Panc1 (cell line): Measurements from ENCODE around the gene DDAH1.

Source experiments
- POLR2AphosphoS5 ChIP-seq: IDR thresholded peaks from 2 replicates; pipeline ENCODE4 v1.6.1; 2012; ENCODE audit warnings: mild to moderate bottlenecking, low read depth, low read length, moderate library complexity
- SIN3A ChIP-seq: IDR thresholded peaks from 2 replicates; pipeline ENCODE4 v1.6.1; 2012; ENCODE audit warnings: low read depth, mild to moderate bottlenecking, low read length, moderate library complexity, borderline replicate concordance; ENCODE audit not compliant: insufficient read depth
- TF ChIP-seq, protein P1 (sequence below), 2 experiments: IDR thresholded peaks; 2 replicates each; pipeline ENCODE4 v1.6.1; 2011 to 2012; ENCODE audit warnings: low read depth in 2 of 2, control low read depth in 1 of 2, low read length in 1 of 2, mild to moderate bottlenecking in 1 of 2, moderate library complexity in 1 of 2; ENCODE audit not compliant: insufficient read depth in 1 of 2
- TF ChIP-seq, protein P2 (sequence below): fragments of 450-650 bp; IDR thresholded peaks from 2 replicates; pipeline ENCODE4 v1.5.1; 2017; ENCODE audit warnings: mild to moderate bottlenecking

DNA sequence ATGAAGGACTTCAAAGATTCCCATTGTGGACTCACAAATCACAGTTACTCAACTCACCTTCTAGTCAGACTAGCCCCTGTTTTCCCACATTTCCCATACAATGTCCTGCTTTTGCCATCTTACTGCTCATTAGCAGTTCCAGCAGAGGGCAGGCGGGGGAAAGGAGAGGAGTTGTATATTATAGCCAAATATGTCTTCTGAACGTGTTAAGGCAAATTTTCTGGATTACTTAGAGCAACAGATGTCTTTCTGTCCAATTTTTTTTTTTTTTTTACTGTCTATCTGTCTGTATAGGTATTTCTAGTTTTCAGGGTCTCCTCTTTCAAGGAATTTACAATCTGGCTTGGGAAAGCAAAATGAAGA, 29.9 kb upstream of the DDAH1 start:
- TF ChIP-seq, protein P1, sequence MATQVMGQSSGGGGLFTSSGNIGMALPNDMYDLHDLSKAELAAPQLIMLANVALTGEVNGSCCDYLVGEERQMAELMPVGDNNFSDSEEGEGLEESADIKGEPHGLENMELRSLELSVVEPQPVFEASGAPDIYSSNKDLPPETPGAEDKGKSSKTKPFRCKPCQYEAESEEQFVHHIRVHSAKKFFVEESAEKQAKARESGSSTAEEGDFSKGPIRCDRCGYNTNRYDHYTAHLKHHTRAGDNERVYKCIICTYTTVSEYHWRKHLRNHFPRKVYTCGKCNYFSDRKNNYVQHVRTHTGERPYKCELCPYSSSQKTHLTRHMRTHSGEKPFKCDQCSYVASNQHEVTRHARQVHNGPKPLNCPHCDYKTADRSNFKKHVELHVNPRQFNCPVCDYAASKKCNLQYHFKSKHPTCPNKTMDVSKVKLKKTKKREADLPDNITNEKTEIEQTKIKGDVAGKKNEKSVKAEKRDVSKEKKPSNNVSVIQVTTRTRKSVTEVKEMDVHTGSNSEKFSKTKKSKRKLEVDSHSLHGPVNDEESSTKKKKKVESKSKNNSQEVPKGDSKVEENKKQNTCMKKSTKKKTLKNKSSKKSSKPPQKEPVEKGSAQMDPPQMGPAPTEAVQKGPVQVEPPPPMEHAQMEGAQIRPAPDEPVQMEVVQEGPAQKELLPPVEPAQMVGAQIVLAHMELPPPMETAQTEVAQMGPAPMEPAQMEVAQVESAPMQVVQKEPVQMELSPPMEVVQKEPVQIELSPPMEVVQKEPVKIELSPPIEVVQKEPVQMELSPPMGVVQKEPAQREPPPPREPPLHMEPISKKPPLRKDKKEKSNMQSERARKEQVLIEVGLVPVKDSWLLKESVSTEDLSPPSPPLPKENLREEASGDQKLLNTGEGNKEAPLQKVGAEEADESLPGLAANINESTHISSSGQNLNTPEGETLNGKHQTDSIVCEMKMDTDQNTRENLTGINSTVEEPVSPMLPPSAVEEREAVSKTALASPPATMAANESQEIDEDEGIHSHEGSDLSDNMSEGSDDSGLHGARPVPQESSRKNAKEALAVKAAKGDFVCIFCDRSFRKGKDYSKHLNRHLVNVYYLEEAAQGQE (IDR thresholded peaks at IDR 0.05; ENCODE audit: insufficient read depth in 1 of 2, low read depth in 2 of 2, low read length in 1 of 2): no peak
- TF ChIP-seq, protein P2, sequence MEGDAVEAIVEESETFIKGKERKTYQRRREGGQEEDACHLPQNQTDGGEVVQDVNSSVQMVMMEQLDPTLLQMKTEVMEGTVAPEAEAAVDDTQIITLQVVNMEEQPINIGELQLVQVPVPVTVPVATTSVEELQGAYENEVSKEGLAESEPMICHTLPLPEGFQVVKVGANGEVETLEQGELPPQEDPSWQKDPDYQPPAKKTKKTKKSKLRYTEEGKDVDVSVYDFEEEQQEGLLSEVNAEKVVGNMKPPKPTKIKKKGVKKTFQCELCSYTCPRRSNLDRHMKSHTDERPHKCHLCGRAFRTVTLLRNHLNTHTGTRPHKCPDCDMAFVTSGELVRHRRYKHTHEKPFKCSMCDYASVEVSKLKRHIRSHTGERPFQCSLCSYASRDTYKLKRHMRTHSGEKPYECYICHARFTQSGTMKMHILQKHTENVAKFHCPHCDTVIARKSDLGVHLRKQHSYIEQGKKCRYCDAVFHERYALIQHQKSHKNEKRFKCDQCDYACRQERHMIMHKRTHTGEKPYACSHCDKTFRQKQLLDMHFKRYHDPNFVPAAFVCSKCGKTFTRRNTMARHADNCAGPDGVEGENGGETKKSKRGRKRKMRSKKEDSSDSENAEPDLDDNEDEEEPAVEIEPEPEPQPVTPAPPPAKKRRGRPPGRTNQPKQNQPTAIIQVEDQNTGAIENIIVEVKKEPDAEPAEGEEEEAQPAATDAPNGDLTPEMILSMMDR: peak; percentile 93
- TF ChIP-seq POLR2AphosphoS5 (no peak), SIN3A (no peak)
